SK-N-SH (cell line): ENCODE measurements around the gene OSBP2. TPM values are rescaled to one million over a fixed set of nuclear protein-coding genes. Genes with fewer than 3 reads are reported as not detected.

Source experiments
- CTCF ChIA-PET: fragments of 300-600, 350-600 bp; formaldehyde crosslinking; extraction: SDS; loops from one replicate; lab custom pipeline; 2021; lab: Yijun Ruan, JAX
- POLR2A ChIA-PET: fragments of 350-600 bp; sonication (Branson Sonifier 250); formaldehyde crosslinking; extraction: SDS; loops from one replicate; lab custom pipeline; 2020; ENCODE audit warnings: antibody characterized with exemption, inconsistent platforms; lab: Yijun Ruan, JAX
- DNase-seq: peaks from one replicate; pipeline ENCODE4 v3.0.0; 2012
- H2AFZ ChIP-seq: fragments of 200-600 bp; sonication (generic); 2 replicates; pipeline ENCODE4 v1.8.1; 2016; ENCODE audit warnings: antibody characterized with exemption, mild to moderate bottlenecking, low read depth
- H3F3A ChIP-seq: fragments of 200-600 bp; sonication (generic); replicated peaks from 2 replicates; pipeline ENCODE3; 2016; ENCODE audit warnings: antibody characterized with exemption, mild to moderate bottlenecking; ENCODE audit not compliant: insufficient read depth
- H3K27ac ChIP-seq, 2 experiments: fragments of 200-500 bp in 1 of 2; fragments of 200-600 bp in 1 of 2; sonication (Bioruptor generic) in 1 of 2; sonication (generic), shearing (Covaris generic) in 1 of 2; 2 replicates each; pipeline versions ENCODE4 v1.5.1 to v1.6.1; 2014 to 2016; ENCODE audit warnings: low read depth in 2 of 2, inconsistent platforms in 1 of 2, low read length in 1 of 2, mild to moderate bottlenecking in 1 of 2, mixed read lengths in 1 of 2
- H3K27me3 ChIP-seq: fragments of 200-600 bp; sonication (generic), shearing (Covaris generic); 2 replicates; pipeline ENCODE4 v1.6.1; 2016; ENCODE audit warnings: mixed run types; ENCODE audit not compliant: insufficient read depth
- H3K36me3 ChIP-seq, 2 experiments: fragments of 200-500 bp in 1 of 2; fragments of 200-600 bp in 1 of 2; sonication (Bioruptor generic) in 1 of 2; sonication (generic) in 1 of 2; replicated peaks in 1 of 2; 2 replicates each; pipeline versions ENCODE3 to v1.5.1; 2014 to 2016; ENCODE audit warnings: low read length in 1 of 2, mild to moderate bottlenecking in 1 of 2; ENCODE audit not compliant: insufficient read depth in 2 of 2, control insufficient read depth in 1 of 2
- H3K4me1 ChIP-seq, 2 experiments: fragments of 200-500 bp in 1 of 2; fragments of 200-600 bp in 1 of 2; sonication (Bioruptor generic) in 1 of 2; sonication (generic), shearing (Covaris generic) in 1 of 2; 2 replicates each; pipeline versions ENCODE4 v1.5.1 to v1.6.1; 2014 to 2016; ENCODE audit warnings: low read depth in 1 of 2, low read length in 1 of 2, mixed run types in 1 of 2; ENCODE audit not compliant: insufficient read depth in 2 of 2, control insufficient read depth in 1 of 2
- H3K4me2 ChIP-seq: fragments of 200-600 bp; sonication (generic), shearing (Covaris generic); 2 replicates; pipeline ENCODE4 v1.6.1; 2017; ENCODE audit warnings: mixed run types
- H3K4me3 ChIP-seq, 2 experiments: fragments of 200-500 bp in 1 of 2; fragments of 200-600 bp in 1 of 2; sonication (Bioruptor generic) in 1 of 2; sonication (generic), shearing (Covaris generic) in 1 of 2; 2 replicates each; pipeline versions ENCODE4 v1.5.1 to v1.8.1; 2014 to 2016; ENCODE audit warnings: low read depth in 2 of 2, inconsistent platforms in 1 of 2, low read length in 1 of 2, mild to moderate bottlenecking in 1 of 2, mixed read lengths in 1 of 2, moderate library complexity in 1 of 2
- H3K79me2 ChIP-seq: fragments of 200-600 bp; sonication (generic); 2 replicates; pipeline ENCODE4 v1.8.1; 2017; ENCODE audit warnings: mild to moderate bottlenecking; ENCODE audit not compliant: insufficient read depth
- H3K9ac ChIP-seq: fragments of 200-600 bp; sonication (generic); 2 replicates; pipeline ENCODE4 v1.6.1; 2017; ENCODE audit warnings: mixed run types
- H3K9me2 ChIP-seq: fragments of 200-600 bp; sonication (generic); 2 replicates; pipeline ENCODE4 v1.6.1; 2017; ENCODE audit warnings: mixed run types
- H3K9me3 ChIP-seq: fragments of 200-600 bp; sonication (generic); 2 replicates; pipeline ENCODE4 v1.6.1; 2017; ENCODE audit warnings: mixed run types, mild to moderate bottlenecking, moderate library complexity
- H4K20me1 ChIP-seq: fragments of 200-600 bp; sonication (generic); 2 replicates; pipeline ENCODE4 v1.6.1; 2017; ENCODE audit warnings: mild to moderate bottlenecking, mixed run types; ENCODE audit not compliant: insufficient read depth
- CHD2 ChIP-seq: fragments of 150-350 bp; IDR thresholded peaks from 2 replicates; pipeline ENCODE4 v1.6.1; 2018; ENCODE audit warnings: low read length; ENCODE audit not compliant: partially characterized antibody
- ELF1 ChIP-seq: IDR thresholded peaks from 2 replicates; pipeline ENCODE4 v1.4.0; 2012
- EZH2phosphoT487 ChIP-seq: fragments of 200-600 bp; sonication (generic); IDR thresholded peaks from 2 replicates; pipeline ENCODE4 v1.6.1; 2017; ENCODE audit warnings: low read depth, mixed run types, mild to moderate bottlenecking, antibody characterized with exemption, moderate library complexity, borderline replicate concordance
- FOSL2 ChIP-seq: IDR thresholded peaks from 2 replicates; pipeline ENCODE4 v1.4.0; 2012; ENCODE audit warnings: low read depth, mild to moderate bottlenecking, moderate library complexity, borderline replicate concordance
- GABPA ChIP-seq: IDR thresholded peaks from 2 replicates; pipeline ENCODE4 v1.4.0; 2012; ENCODE audit warnings: low read depth, mild to moderate bottlenecking
- IRF3 ChIP-seq: fragments of 150-350 bp; IDR thresholded peaks from 2 replicates; pipeline ENCODE4 v1.6.1; 2016; ENCODE audit warnings: mild to moderate bottlenecking, low read depth, low read length
- JUND ChIP-seq: IDR thresholded peaks from 2 replicates; pipeline ENCODE4 v1.4.0; 2012
- MEF2A ChIP-seq: IDR thresholded peaks from 2 replicates; pipeline ENCODE4 v1.4.0; 2012; ENCODE audit warnings: low read depth, borderline replicate concordance
- NRF1 ChIP-seq: IDR thresholded peaks from 2 replicates; pipeline ENCODE4 v1.6.1; 2012; ENCODE audit warnings: low read depth, mild to moderate bottlenecking, low read length
- PBX3 ChIP-seq: IDR thresholded peaks from 2 replicates; pipeline ENCODE4; 2012
- RAD21 ChIP-seq: IDR thresholded peaks from 2 replicates; pipeline ENCODE4 v1.6.1; 2012; ENCODE audit warnings: mild to moderate bottlenecking, low read length
- RFX5 ChIP-seq: IDR thresholded peaks from 2 replicates; pipeline ENCODE4 v1.6.1; 2012; ENCODE audit warnings: mild to moderate bottlenecking, improper control_type of control experiment, low read length
- SIN3A ChIP-seq: IDR thresholded peaks from 2 replicates; pipeline ENCODE4 v1.6.1; 2012; ENCODE audit warnings: low read depth, mild to moderate bottlenecking, low read length, moderate library complexity, borderline replicate concordance
- SMC3 ChIP-seq: IDR thresholded peaks from 2 replicates; pipeline ENCODE4 v1.6.1; 2012; ENCODE audit warnings: low read depth, low read length, improper control_type of control experiment
- TEAD4 ChIP-seq: IDR thresholded peaks from 2 replicates; pipeline ENCODE4 v1.4.0; 2012; ENCODE audit warnings: mild to moderate bottlenecking, borderline replicate concordance; ENCODE audit not compliant: insufficient read depth
- USF2 ChIP-seq: fragments of 150-350 bp; IDR thresholded peaks from 2 replicates; pipeline ENCODE4 v1.6.1; 2017; ENCODE audit warnings: antibody characterized with exemption, low read length, low read depth, borderline replicate concordance
- YY1 ChIP-seq: IDR thresholded peaks from 2 replicates; pipeline ENCODE4 v1.4.0; 2012; ENCODE audit warnings: low read depth, mild to moderate bottlenecking
- WGBS: methylation state at CpG from one replicate; pipeline ENCODE4 v1.1.6; 2017; ENCODE audit warnings: low lambda C conversion rate; 5-methylcytosine and 5-hydroxymethylcytosine counted together
- polyA plus RNA-seq, 3 experiments: library from polyadenylated mRNA; depleted of rRNA; stranded (reverse); fragments of >200 nt; gene quantifications; 2 replicates each; pipeline ENCODE4 v1.2.3, GENCODE V29; 2012

OSBP2 gene
- polyA plus RNA-seq, 1 of the 3 experiments (the other 2 are of a cell fraction): 3.1 TPM

GRCh38 chr22:30701872-30702271 is 7.2 kb downstream of the OSBP2 start:
- 67% methylated on average over 1 of the region's 1 CpG for WGBS
- Histone ChIP-seq H3K4me1 (peaks cover 7 to 9% of the 10 kb centered on the region in 2 experiments; a peak in 2 of 4 replicates), H3K4me3 (no peak overlapping the region), H3K4me2 (peak overlapping the region; percentile 54), H4K20me1 (no peaks in the 10 kb centered on the region), H3K36me3 (no peaks in the 10 kb centered on the region), H3K9me3 (no peaks in the 10 kb centered on the region), H3K9ac (no peak overlapping the region)
- no peak for TF ChIP-seq IRF3
- peak; percentile 47 for TF ChIP-seq PBX3
- peak; percentile 51 for TF ChIP-seq JUND
- TF ChIP-seq FOSL2: peak; percentile 66
- TF ChIP-seq, all 33 proteins: peak for 3
- no peak for DNase-seq
- H2AFZ ChIP-seq: no peak overlapping the region
- H3K79me2 ChIP-seq: no peaks in the 10 kb centered on the region
- no peak overlapping the region for H3K27ac ChIP-seq
- POLR2A ChIA-PET: no interaction called here
- no peaks in the 10 kb centered on the region for H3K9me2 ChIP-seq
- no peaks in the 10 kb centered on the region for H3K27me3 ChIP-seq
- CTCF ChIA-PET: interaction anchor here (1.2 to 2.5 kb wide), 2 partner anchors 53 to 67 kb away, joined by 3 to 11 read pairs; partner anchors contain the start of gene SLC35E4
- H3F3A ChIP-seq: peaks cover 14% of the 10 kb centered on the region

- Histone ChIP-seq H3K4me2 (no peak overlapping the region), H3K4me3 (no peak overlapping the region), H3F3A (peaks cover 14% of the 10 kb centered on the region), H3K9me3 (no peaks in the 10 kb centered on the region), H3K27me3 (no peaks in the 10 kb centered on the region), H3K79me2 (no peaks in the 10 kb centered on the region), H3K27ac (no peak overlapping the region), H3K36me3 (no peaks in the 10 kb centered on the region), H4K20me1 (no peaks in the 10 kb centered on the region), H3K4me1 (peaks cover 7 to 9% of the 10 kb centered on the region in 2 experiments; a peak in 2 of 4 replicates), H2AFZ (no peak overlapping the region), H3K9ac (no peak overlapping the region), H3K9me2 (no peaks in the 10 kb centered on the region)
- ChIA-PET POLR2A (interaction anchor here (0.7 kb wide), 1 partner anchor 8 kb away, joined by 3 read pairs; no protein-coding TSS in a partner anchor), CTCF (interaction anchor here (0.8 to 2.5 kb wide), 3 partner anchors 8 to 277 kb away, joined by 3 to 11 read pairs (median 3); partner anchors contain the start of genes OSBP2 and SLC35E4)
- TF ChIP-seq PBX3 (no peak), TEAD4 (no peak), GABPA (no peak)
- 100% methylated on average over 1 of the region's 1 CpG for WGBS
- no peak for DNase-seq
Observed at GRCh38 chr22:30702856-30703255, 8.2 kb downstream of the OSBP2 start.

- DNase-seq: no peak
- Histone ChIP-seq H3K9me2 (no peaks in the 10 kb centered on the region), H3F3A (peaks cover 4% of the 10 kb centered on the region), H3K4me3 (no peak overlapping the region), H2AFZ (no peak overlapping the region), H3K4me1 (peaks cover 7 to 9% of the 10 kb centered on the region in 2 experiments; a peak in 2 of 4 replicates), H4K20me1 (no peaks in the 10 kb centered on the region), H3K9ac (no peak overlapping the region), H3K4me2 (no peak overlapping the region), H3K36me3 (no peaks in the 10 kb centered on the region), H3K27ac (no peak overlapping the region), H3K9me3 (no peaks in the 10 kb centered on the region), H3K79me2 (no peaks in the 10 kb centered on the region), H3K27me3 (no peaks in the 10 kb centered on the region)
- 98% methylated on average over 5 of the region's 5 CpGs for WGBS
- CTCF ChIA-PET: no interaction called here
- POLR2A ChIA-PET: no interaction called here
- TF ChIP-seq RFX5 (no peak), EZH2phosphoT487 (no peak), ELF1 (no peak), FOSL2 (no peak), NRF1 (no peak), SMC3 (no peak), PBX3 (no peak), RAD21 (no peak), CHD2 (no peak), USF2 (no peak), YY1 (no peak), SIN3A (no peak), MEF2A (no peak)
Observed at GRCh38 chr22:30704978-30705377, 10.3 kb downstream of the OSBP2 start.
